ENCODE data around the gene LRP1-AS. TPM values are rescaled to one million over a fixed set of nuclear protein-coding genes. Genes with fewer than 3 reads are reported as not detected.

The LRP1-AS gene
- total and polyA plus RNA-seq, 2 experiments from 2014 or later = not detected

- Histone ChIP-seq H3K4me1 (ENCODE audit: low read depth) (no peaks in the 10 kb centered on the region), H3K27me3 (no peaks in the 10 kb centered on the region), H3K9me3 (ENCODE audit: low read depth) (no peaks in the 10 kb centered on the region), H3K27ac (no peak overlapping the region), H3K4me3 (no peak overlapping the region), H3K36me3 (peaks cover 18% of the 10 kb centered on the region)
- DNase-seq (ENCODE audit: low read depth in 1 of 2, low spot score in 1 of 2) = peak in 1 of 2 donors; percentile 66
- no peak for TF ChIP-seq CTCF (IDR thresholded peaks at IDR 0.05; ENCODE audit: low read depth, low read length)
Measured at GRCh38 chr12:57152639-57153038, 5.2 kb upstream of the LRP1-AS start.

- H3K27ac ChIP-seq = no peak overlapping the region
- H3K4me1 ChIP-seq (ENCODE audit: low read depth) = peaks cover 3% of the 10 kb centered on the region
- DNase-seq (ENCODE audit: low read depth in 1 of 2, low spot score in 1 of 2) = peak in 1 of 2 donors; percentile 86
- H3K27me3 ChIP-seq = no peaks in the 10 kb centered on the region
- H3K4me3 ChIP-seq = no peak overlapping the region
- H3K9me3 ChIP-seq (ENCODE audit: low read depth) = no peaks in the 10 kb centered on the region
- peaks cover 11% of the 10 kb centered on the region for H3K36me3 ChIP-seq
- TF ChIP-seq CTCF (IDR thresholded peaks at IDR 0.05; ENCODE audit: low read depth, low read length) = no peak
Measured at GRCh38 chr12:57151741-57152630, 4.6 kb upstream of the LRP1-AS start.

- no peak for TF ChIP-seq CTCF (IDR thresholded peaks at IDR 0.05; ENCODE audit: low read depth, low read length)
- peaks cover 15% of the 10 kb centered on the region for H3K36me3 ChIP-seq
- H3K27me3 ChIP-seq = no peaks in the 10 kb centered on the region
- no peak for DNase-seq (ENCODE audit: low read depth in 1 of 2, low spot score in 1 of 2)
- no peak overlapping the region for H3K27ac ChIP-seq
- H3K4me1 ChIP-seq (ENCODE audit: low read depth) = peaks cover 6% of the 10 kb centered on the region
- H3K4me3 ChIP-seq = no peak overlapping the region
- no peaks in the 10 kb centered on the region for H3K9me3 ChIP-seq (ENCODE audit: low read depth)
Measured at GRCh38 chr12:57150400-57151000, 3.1 kb upstream of the LRP1-AS start.

DNA sequence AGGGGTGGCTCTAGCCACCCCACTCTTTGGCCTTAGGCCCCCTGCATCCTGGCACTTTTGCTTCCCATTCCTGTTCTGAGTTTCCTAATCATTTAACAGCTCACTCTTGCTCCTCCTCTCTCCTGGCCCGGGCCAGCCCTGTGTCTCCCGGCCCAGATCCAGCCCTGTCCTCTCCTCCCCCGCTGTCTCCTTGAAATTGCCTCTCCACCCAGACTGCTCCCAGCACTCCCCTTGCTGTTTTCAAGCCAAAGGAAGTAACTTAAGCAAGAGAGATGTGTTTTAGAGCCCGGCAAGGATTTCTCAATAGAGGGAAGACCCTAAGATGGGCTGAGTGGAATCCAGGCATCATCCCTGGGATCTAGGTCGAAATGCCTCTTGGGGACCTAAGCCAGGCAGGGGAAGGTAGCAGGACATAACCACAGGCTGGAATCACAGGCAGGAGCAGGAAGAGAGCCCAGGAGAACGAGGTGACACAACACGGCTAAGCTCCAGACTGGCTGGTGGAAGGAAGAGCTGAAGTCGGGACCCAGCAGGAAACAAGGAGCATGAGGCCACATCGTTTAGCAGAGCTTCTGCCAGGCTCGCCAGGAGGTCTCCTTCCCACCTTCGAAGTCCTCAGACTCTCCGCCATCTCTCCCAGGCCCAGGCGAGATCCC lies 2.0 kb upstream of the LRP1-AS start:
- DNase-seq (ENCODE audit: low read depth in 1 of 2, low spot score in 1 of 2) = peak in 1 of 2 donors; percentile 97
- no peaks in the 10 kb centered on the region for H3K9me3 ChIP-seq (ENCODE audit: low read depth)
- no peak overlapping the region for H3K27ac ChIP-seq
- no peak for TF ChIP-seq CTCF (IDR thresholded peaks at IDR 0.05; ENCODE audit: low read depth, low read length)
- peaks cover 6% of the 10 kb centered on the region for H3K4me1 ChIP-seq (ENCODE audit: low read depth)
- H3K27me3 ChIP-seq = no peaks in the 10 kb centered on the region
- peaks cover 18% of the 10 kb centered on the region for H3K36me3 ChIP-seq
- no peak overlapping the region for H3K4me3 ChIP-seq

GRCh38 chr12:57148469-57149244 lies 1.2 kb upstream of the LRP1-AS start:
- Histone ChIP-seq H3K27me3 (no peaks in the 10 kb centered on the region), H3K4me3 (no peak overlapping the region), H3K27ac (no peak overlapping the region), H3K4me1 (ENCODE audit: low read depth) (peaks cover 6% of the 10 kb centered on the region), H3K9me3 (ENCODE audit: low read depth) (no peaks in the 10 kb centered on the region), H3K36me3 (peaks cover 25% of the 10 kb centered on the region)
- no peak for TF ChIP-seq CTCF (IDR thresholded peaks at IDR 0.05; ENCODE audit: low read depth, low read length)
- peak in 1 of 2 donors; percentile 90 for DNase-seq (ENCODE audit: low read depth in 1 of 2, low spot score in 1 of 2)
